Neural crest cell (in vitro differentiated cells): Measurements from ENCODE around the gene CSNK1G1. TPM values are rescaled to one million over a fixed set of nuclear protein-coding genes. Genes with fewer than 3 reads are reported as not detected.

ENCODE experiments used
- DNase-seq: peaks from one replicate; pipeline ENCODE4 v3.0.0; 2021; ENCODE audit warnings: low read depth, mixed read lengths, low spot score
- H3K27ac Mint-ChIP-seq: one replicate; pipeline ENCODE4 v1.8.0; 2021; ENCODE audit warnings: mild to moderate bottlenecking, mixed read lengths; ENCODE audit not compliant: unreplicated experiment
- H3K27me3 Mint-ChIP-seq: 2 replicates; pipeline ENCODE4 v1.8.0; 2021; ENCODE audit warnings: low read depth, mild to moderate bottlenecking, mixed read lengths
- H3K36me3 Mint-ChIP-seq: 2 replicates; pipeline ENCODE4 v1.8.0; 2021; ENCODE audit warnings: low read depth, mild to moderate bottlenecking, mixed read lengths
- H3K4me1 Mint-ChIP-seq: 2 replicates; pipeline ENCODE4 v1.8.0; 2021; ENCODE audit warnings: mixed read lengths
- H3K4me3 Mint-ChIP-seq: one replicate; pipeline ENCODE4 v1.8.0; 2021; ENCODE audit warnings: mild to moderate bottlenecking, mixed read lengths
- H3K9me3 Mint-ChIP-seq: 2 replicates; pipeline ENCODE4 v1.8.0; 2021; ENCODE audit warnings: mixed read lengths
- CTCF ChIP-seq: fragments of 200-600 bp; sonication (generic); conservative IDR thresholded peaks from 2 replicates; pipeline ENCODE4 v1.5.0; 2021; ENCODE audit warnings: antibody characterized with exemption, mild to moderate bottlenecking
- total RNA-seq: library from RNA; stranded (reverse); gene quantifications from 2 replicates; pipeline ENCODE4 v1.2.1, GENCODE V29; 2021

Gene CSNK1G1
- total RNA-seq, 1 donor from 2014 or later: 15.5 TPM

GRCh38 chr15:64344651-64345294 is 11.2 kb downstream of the CSNK1G1 start:
- H3K4me1 Mint-ChIP-seq: peaks cover 10% of the 10 kb centered on the region
- no peaks in the 10 kb centered on the region for H3K9me3 Mint-ChIP-seq
- DNase-seq: no peak
- no peak overlapping the region for H3K4me3 Mint-ChIP-seq
- peaks cover 6% of the 10 kb centered on the region for H3K36me3 Mint-ChIP-seq
- no peaks in the 10 kb centered on the region for H3K27me3 Mint-ChIP-seq
- H3K27ac Mint-ChIP-seq: no peak overlapping the region
- TF ChIP-seq CTCF: no peak

GRCh38 chr15:64343841-64344240 is 12.1 kb downstream of the CSNK1G1 start:
- Mint-ChIP-seq H3K27ac (no peak overlapping the region), H3K4me3 (no peak overlapping the region), H3K27me3 (no peaks in the 10 kb centered on the region), H3K4me1 (peaks cover 10% of the 10 kb centered on the region), H3K36me3 (peaks cover 6% of the 10 kb centered on the region), H3K9me3 (no peaks in the 10 kb centered on the region)
- no peak for DNase-seq
- no peak for TF ChIP-seq CTCF

- H3K36me3 Mint-ChIP-seq: peaks cover 8% of the 10 kb centered on the region
- TF ChIP-seq CTCF: no peak
- peaks cover 10% of the 10 kb centered on the region for H3K4me1 Mint-ChIP-seq
- no peak overlapping the region for H3K27ac Mint-ChIP-seq
- H3K27me3 Mint-ChIP-seq: no peaks in the 10 kb centered on the region
- H3K9me3 Mint-ChIP-seq: no peaks in the 10 kb centered on the region
- no peak overlapping the region for H3K4me3 Mint-ChIP-seq
- DNase-seq: no peak
Measured at GRCh38 chr15:64343222-64343621, 12.8 kb downstream of the CSNK1G1 start.

- Mint-ChIP-seq H3K4me3 (no peak overlapping the region), H3K27me3 (no peaks in the 10 kb centered on the region), H3K9me3 (no peaks in the 10 kb centered on the region), H3K4me1 (peaks cover 10% of the 10 kb centered on the region), H3K27ac (no peak overlapping the region), H3K36me3 (peaks cover 5% of the 10 kb centered on the region)
- no peak for TF ChIP-seq CTCF
- DNase-seq: no peak
Measured at GRCh38 chr15:64341961-64342360, 14.0 kb downstream of the CSNK1G1 start.

DNA sequence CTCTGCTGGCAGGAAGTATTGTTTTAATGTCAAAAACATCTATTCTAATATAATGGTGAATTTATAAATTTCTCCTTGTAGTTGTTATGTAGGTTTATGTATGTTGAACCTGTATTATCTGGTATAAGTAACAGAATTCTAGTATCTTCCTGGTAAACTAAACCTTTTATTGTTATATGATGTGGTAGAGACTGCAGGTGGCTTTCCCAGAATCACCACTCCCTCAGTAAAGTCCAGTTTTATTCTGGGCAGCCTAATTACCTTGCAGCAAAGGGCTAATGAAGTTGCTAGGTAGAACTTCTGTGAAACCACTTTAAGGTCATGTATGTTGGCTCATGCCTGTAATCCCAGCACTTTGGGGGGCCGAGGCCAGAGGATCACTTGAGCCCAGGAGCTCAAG is 15.6 kb downstream of the CSNK1G1 start:
- H3K4me1 Mint-ChIP-seq: peaks cover 7% of the 10 kb centered on the region
- no peaks in the 10 kb centered on the region for H3K9me3 Mint-ChIP-seq
- DNase-seq: no peak
- no peak overlapping the region for H3K27ac Mint-ChIP-seq
- TF ChIP-seq CTCF: no peak
- no peaks in the 10 kb centered on the region for H3K27me3 Mint-ChIP-seq
- H3K36me3 Mint-ChIP-seq: peaks cover 5% of the 10 kb centered on the region
- H3K4me3 Mint-ChIP-seq: no peak overlapping the region
